AG10803 (cell line): Measurements from ENCODE around the gene GALNT2.

Experiments used
- DNase-seq: peaks from one replicate; pipeline ENCODE4 v3.0.0; 2010; ENCODE audit warnings: low read depth
- H3K4me3 ChIP-seq: 2 replicates; pipeline ENCODE4 v1.5.1; 2011; ENCODE audit warnings: mild to moderate bottlenecking, low read length, control low read depth
- CTCF ChIP-seq: conservative IDR thresholded peaks from 2 replicates; pipeline ENCODE4 v1.5.1; 2011; ENCODE audit warnings: mild to moderate bottlenecking, low read length, control low read depth, inconsistent platforms

GALNT2 gene

GRCh38 chr1:230098723-230099122, 31.7 kb downstream of the GALNT2 start:
- no peak for TF ChIP-seq CTCF
- DNase-seq: no peak
- no peak overlapping the region for H3K4me3 ChIP-seq

DNA sequence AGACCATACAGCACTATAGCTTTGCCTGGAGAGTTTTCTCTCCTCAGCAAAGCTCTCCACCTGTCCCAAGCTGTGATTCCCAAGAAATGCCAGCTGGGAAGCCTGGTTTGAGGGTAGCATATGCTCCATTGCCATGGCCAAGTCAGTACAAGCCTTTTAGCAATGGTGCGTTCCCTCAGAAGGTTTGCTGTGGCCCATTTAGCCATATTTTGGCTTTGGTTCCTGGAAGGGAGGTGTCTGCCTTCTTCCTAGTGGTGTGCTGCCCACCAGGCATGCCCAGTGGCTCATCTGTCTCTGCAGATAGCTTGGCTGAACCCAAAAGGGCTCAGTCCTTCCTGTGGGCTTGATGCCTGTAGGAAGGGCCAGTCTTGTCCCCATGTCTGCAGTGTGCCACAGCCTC, 32.4 kb downstream of the GALNT2 start:
- no peak for TF ChIP-seq CTCF
- no peak for DNase-seq

GRCh38 chr1:230100932-230101331, 33.9 kb downstream of the GALNT2 start:
- TF ChIP-seq CTCF: no peak
- H3K4me3 ChIP-seq: no peak overlapping the region
- DNase-seq: no peak

More for the DNA sequence above, 32.4 kb downstream of the GALNT2 start:
- H3K4me3 ChIP-seq: no peak overlapping the region

DNA sequence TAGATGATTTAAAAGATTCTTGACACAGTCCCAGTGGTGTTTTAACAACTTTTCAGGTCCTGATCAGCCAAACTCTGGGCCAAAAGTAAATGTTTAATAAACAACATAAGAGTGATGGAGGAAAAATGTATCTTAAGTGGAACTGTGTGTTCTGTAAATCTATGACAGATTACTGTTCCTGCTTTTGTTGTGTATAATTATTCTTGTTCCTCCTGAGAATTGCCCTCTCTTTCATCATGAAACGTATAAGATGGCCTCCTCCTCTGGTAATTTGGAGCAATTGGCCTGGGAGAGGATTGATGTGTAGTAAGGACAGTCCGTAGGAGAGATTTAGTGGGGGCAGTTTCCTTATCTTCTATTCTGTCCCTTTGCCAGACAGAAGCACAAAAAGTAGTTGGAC, 34.5 kb downstream of the GALNT2 start:
- no peak overlapping the region for H3K4me3 ChIP-seq
- no peak for TF ChIP-seq CTCF
- no peak for DNase-seq

DNA sequence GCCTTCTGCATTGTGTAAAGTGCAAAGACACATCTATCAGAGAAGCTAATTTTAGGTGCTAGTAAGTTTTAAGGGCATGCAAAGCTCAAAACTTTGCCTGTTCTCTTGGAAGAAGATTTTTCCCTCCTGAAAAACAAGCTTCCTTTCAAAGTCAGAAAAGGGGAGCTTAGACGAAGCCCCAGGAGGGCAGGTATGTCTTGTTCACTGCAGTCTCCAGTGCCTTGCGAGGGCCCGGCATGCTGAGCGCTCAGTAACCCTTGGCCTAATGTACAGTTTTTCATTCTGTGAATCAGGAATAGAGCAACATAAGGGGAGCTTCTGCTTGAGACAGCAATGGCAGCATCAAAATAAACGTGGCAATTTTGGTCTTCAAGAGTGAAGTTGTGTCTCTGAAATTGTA, 35.0 kb downstream of the GALNT2 start:
- TF ChIP-seq CTCF: no peak
- no peak for DNase-seq
- no peak overlapping the region for H3K4me3 ChIP-seq

DNA sequence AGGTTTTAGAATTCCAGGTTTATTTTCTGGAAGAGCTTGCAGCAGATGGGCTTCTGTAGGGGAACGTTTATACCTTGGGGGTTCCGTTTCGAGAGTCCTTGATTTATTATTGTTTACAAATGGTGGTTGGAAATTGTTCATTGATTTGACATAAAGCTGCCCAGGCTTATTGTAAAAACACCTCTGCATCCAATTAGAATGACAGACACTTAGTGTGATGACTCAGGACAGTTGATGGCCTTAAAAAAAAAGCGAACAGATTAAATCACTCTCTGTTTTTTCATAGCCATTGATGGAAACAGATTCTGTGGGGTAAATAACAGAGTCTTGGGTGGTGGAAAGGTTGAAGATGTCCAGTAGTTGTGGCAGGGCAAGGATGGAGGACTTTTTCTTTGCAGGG, 35.4 kb downstream of the GALNT2 start:
- TF ChIP-seq CTCF: no peak
- no peak overlapping the region for H3K4me3 ChIP-seq
- no peak for DNase-seq

DNA sequence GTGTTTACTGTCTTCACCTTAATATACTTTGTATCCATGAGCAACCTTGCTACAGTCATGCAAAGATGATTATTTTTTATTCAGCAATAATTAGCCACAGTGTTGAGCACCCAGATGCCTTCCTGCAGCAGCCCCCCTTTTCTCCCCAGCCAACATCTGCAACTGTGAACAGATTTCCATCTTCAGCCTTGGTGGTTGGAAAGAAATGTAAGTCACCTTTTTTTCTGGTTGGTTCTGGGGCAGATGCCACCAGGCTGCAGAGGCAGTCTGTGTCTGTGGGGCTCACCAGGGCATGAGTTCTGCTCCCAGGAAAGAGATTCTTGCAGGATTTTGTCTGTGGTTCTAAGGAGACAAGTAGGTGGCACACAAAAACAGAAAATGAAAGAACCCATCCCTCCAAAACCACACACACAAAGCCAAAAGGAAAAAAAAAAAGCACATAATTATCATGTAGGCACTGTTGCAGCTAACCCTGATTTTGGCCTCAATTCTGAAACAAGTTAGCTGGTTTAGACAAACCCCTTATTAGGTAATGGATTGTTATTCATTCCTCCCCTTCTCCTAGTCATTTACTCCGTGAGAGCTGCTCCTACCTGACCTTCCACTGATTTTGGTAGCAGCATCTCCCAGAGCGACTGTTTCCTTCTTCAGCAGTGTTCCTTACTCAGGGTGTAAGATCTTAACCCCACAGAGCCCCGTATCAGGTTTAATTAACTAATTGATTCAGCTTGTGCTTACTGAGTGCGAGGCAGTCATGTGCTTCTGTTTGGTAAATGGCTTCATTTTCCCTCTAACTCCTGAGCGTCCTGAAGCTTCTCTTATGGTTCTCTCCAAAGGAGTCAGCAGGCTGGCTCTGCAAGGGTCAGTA, 36.5 kb downstream of the GALNT2 start:
- peak; percentile 43 for DNase-seq
- H3K4me3 ChIP-seq: no peak overlapping the region
- no peak for TF ChIP-seq CTCF
